Stimulated activated naive CD8-positive, alpha-beta T cell treated with anti-CD3 and anti-CD28 coated beads, Interleukin-15, amount 100 ng/mL, for 72 hours (primary cell): ENCODE measurements around the gene GRB10.

Experiments used
- ATAC-seq: fragments of 150-1000 bp; cut with Tn5 transposase; 2 replicates; pipeline ENCODE4 v1.10.0; 2021; ENCODE audit warnings: mild to moderate bottlenecking, moderate library complexity
- DNase-seq, 2 donors: peaks; one replicate each; pipeline ENCODE4 v3.0.0; 2021 to 2022
- H3K27ac Mint-ChIP-seq, 2 donors: one replicate each; pipeline ENCODE4 v1.8.0; 2022; ENCODE audit warnings: mild to moderate bottlenecking in 2 of 2, mixed read lengths in 2 of 2, moderate library complexity in 2 of 2
- H3K27me3 Mint-ChIP-seq: one replicate; pipeline ENCODE4 v1.8.0; 2022; ENCODE audit warnings: mixed read lengths
- H3K4me1 Mint-ChIP-seq: one replicate; pipeline ENCODE4 v1.8.0; 2022; ENCODE audit warnings: mild to moderate bottlenecking, mixed read lengths
- H3K4me3 Mint-ChIP-seq, 2 donors: one replicate each; pipeline ENCODE4 v1.8.0; 2022; ENCODE audit warnings: mild to moderate bottlenecking in 2 of 2, mixed read lengths in 2 of 2, moderate library complexity in 1 of 2
- H3K9me3 Mint-ChIP-seq, 2 donors: one replicate each; pipeline ENCODE4 v1.8.0; 2022; ENCODE audit warnings: mixed read lengths in 2 of 2

GRB10 gene

DNA sequence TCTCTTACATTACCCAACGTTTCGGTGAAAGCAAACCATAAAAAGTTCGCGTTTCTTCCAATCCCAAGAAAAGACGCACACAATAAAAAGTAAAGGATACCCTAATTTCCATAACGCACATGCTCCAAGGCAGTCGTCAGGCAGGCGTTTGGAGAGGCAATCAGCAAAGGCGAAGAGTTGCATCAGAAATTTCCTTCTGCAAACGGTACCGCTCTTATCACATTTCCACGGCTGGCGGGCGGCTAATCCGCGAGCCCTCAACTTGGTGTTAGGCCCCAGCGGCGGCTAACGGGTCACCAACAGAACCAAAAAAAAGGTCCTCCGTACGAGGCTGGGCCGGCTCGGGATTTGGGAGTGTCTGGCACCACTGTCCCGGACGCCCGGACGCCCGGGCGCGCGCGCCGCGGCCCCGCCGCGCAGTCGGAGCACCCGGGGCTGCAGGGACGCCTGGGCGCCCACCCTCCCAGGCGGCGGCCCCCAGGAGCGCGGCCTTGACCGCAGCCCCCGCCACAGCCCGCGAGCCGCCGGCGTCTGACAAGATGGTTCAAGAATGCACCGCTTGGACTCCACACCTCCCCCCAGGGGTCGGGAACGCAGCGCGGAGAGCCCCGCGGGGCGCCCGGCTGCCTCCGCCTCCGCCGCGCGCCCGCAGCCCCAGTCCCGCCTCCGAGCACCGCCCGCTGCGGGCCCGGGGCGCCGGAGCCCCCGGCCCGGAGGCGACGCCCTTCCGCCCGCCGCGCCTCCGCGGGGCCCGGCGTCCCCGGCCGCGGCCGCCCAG, 9.8 kb upstream of the GRB10 start:
- ATAC-seq: peak; percentile 62

GRCh38 chr7:50791938-50792341, 9.2 kb upstream of the GRB10 start:
- peaks cover 7% of the 10 kb centered on the region for H3K4me1 Mint-ChIP-seq
- no peaks in the 10 kb centered on the region for H3K9me3 Mint-ChIP-seq
- peaks cover 69% of the 10 kb centered on the region for H3K27me3 Mint-ChIP-seq
- ATAC-seq: no peak
- H3K4me3 Mint-ChIP-seq: peak overlapping the region; percentile 81 to 84
- no peak for DNase-seq
- H3K27ac Mint-ChIP-seq: peak overlapping the region; percentile 90

More for the DNA sequence above, 9.8 kb upstream of the GRB10 start:
- Mint-ChIP-seq H3K27me3 (peaks cover 63% of the 10 kb centered on the region), H3K9me3 (no peaks in the 10 kb centered on the region), H3K4me3 (peak overlapping the region; percentile 81 to 84), H3K4me1 (peaks cover 7% of the 10 kb centered on the region), H3K27ac (peak overlapping the region; percentile 90)
- peak in 1 of 2 donors; percentile 20 for DNase-seq

- no peak overlapping the region for H3K27ac Mint-ChIP-seq
- no peak for DNase-seq
These were observed 8.8 kb upstream of the GRB10 start for GRCh38 chr7:50791363-50791937.

DNA sequence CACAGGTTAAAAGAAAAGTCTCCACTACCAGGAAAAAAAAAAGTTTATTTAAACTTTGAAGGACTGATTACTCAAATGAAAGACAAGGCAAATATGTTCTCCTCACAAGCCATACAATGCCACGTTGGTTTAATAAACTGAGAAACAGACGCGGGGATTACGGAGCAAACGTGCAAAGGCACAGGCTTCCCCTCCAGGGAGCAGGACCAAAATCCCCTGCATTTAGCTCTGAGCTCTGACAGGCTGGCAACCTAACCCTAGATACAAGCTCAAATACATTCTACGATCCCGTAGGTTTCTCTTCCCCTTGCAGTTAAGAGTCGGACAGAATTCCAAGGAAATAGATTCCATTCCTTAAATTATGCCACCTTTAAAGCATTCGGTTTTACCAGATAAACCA, 7.7 kb upstream of the GRB10 start:
- ATAC-seq (no peak), DNase-seq (no peak)
- Mint-ChIP-seq H3K4me3 (no peak overlapping the region), H3K27me3 (peaks cover 68% of the 10 kb centered on the region), H3K9me3 (no peaks in the 10 kb centered on the region), H3K27ac (no peak overlapping the region), H3K4me1 (peaks cover 7% of the 10 kb centered on the region)

More at GRCh38 chr7:50791363-50791937, 8.8 kb upstream of the GRB10 start:
- Mint-ChIP-seq H3K4me1 (peaks cover 7% of the 10 kb centered on the region), H3K27me3 (peaks cover 71% of the 10 kb centered on the region), H3K4me3 (peak overlapping the region; percentile 81 to 84), H3K9me3 (no peaks in the 10 kb centered on the region)
- ATAC-seq: no peak

GRCh38 chr7:50788382-50788781, 5.7 kb upstream of the GRB10 start:
- H3K27ac Mint-ChIP-seq: no peak overlapping the region
- H3K4me3 Mint-ChIP-seq: no peak overlapping the region
- no peaks in the 10 kb centered on the region for H3K9me3 Mint-ChIP-seq

DNA sequence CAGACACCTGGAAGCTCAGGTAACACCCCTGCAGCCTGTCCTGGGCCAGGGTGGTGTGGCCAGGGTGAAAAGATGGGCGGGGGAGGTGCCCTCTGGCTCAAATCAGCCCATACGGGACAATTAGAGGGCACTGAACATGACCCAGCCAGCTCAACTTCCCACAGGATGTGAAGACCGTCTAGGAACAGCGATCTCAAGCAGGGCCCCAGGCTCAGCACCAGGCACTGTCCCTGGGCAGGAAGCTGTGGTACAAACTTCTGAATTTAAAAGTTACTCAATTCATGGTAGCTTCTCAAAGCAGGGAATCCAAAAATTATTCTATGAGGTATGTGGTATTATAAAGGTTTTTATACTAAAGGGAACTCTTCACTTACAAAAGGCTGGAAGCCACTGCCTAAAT, 5.1 kb upstream of the GRB10 start:
- H3K27me3 Mint-ChIP-seq: peaks cover 69% of the 10 kb centered on the region
- DNase-seq (no peak), ATAC-seq (no peak)
- H3K4me3 Mint-ChIP-seq: no peak overlapping the region
- peaks cover 16% of the 10 kb centered on the region for H3K4me1 Mint-ChIP-seq
- no peaks in the 10 kb centered on the region for H3K9me3 Mint-ChIP-seq
- H3K27ac Mint-ChIP-seq: no peak overlapping the region

More at GRCh38 chr7:50788382-50788781, 5.7 kb upstream of the GRB10 start:
- DNase-seq (no peak), ATAC-seq (no peak)
- Mint-ChIP-seq H3K4me1 (peaks cover 10% of the 10 kb centered on the region), H3K27me3 (peaks cover 64% of the 10 kb centered on the region)

GRCh38 chr7:50785346-50785745, 2.6 kb upstream of the GRB10 start:
- Mint-ChIP-seq H3K4me1 (peaks cover 24% of the 10 kb centered on the region), H3K4me3 (no peak overlapping the region), H3K27ac (no peak overlapping the region), H3K9me3 (no peaks in the 10 kb centered on the region), H3K27me3 (peaks cover 51% of the 10 kb centered on the region)
- no peak for DNase-seq
- no peak for ATAC-seq

DNA sequence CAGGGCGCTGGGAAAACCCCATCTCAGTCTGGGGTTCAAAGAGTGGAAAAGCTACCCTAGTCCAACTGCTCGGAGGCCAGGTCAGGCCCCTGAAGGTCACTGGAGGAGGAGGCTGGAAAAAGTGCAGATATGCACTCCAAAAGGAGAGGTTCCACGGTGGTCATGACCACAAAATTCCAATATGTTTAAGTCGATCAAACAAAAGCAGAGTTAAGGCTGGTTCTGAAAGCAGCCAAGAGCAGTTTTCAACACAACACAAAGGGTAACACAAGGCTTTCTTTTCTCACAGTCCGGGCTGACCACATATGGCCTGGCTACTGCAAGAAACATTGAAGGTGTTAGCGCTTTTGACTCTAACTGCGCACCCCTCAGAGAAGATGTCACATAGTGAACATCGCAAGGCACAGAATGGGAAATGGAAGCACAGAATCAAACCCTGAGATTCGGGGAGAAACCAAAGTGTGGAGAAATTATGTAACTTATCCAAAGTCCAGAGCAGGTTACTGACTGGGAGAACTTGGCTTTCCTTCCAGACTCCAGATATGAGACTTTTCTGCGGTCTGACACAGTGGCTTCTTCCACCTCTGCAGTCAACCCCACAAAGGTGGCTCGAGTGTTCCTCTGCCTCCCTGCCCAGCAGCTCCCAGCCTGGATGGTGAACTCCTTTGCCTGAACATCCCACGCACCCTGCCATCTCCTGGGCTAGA, 1.3 kb upstream of the GRB10 start:
- peak overlapping the region in 1 of 2 donors; percentile 71 for H3K27ac Mint-ChIP-seq
- ATAC-seq (no peak), DNase-seq (no peak)
- peaks cover 25% of the 10 kb centered on the region for H3K4me1 Mint-ChIP-seq
- H3K4me3 Mint-ChIP-seq: no peak overlapping the region
- H3K9me3 Mint-ChIP-seq: no peaks in the 10 kb centered on the region
- peaks cover 42% of the 10 kb centered on the region for H3K27me3 Mint-ChIP-seq

GRCh38 chr7:50783303-50783702, 607 bp upstream of the GRB10 start:
- H3K4me1 Mint-ChIP-seq: peaks cover 25% of the 10 kb centered on the region
- ATAC-seq: no peak
- no peak overlapping the region for H3K27ac Mint-ChIP-seq
- H3K9me3 Mint-ChIP-seq: no peaks in the 10 kb centered on the region
- H3K4me3 Mint-ChIP-seq: peak overlapping the region; percentile 69 to 72
- no peak for DNase-seq
- H3K27me3 Mint-ChIP-seq: peaks cover 42% of the 10 kb centered on the region

DNA sequence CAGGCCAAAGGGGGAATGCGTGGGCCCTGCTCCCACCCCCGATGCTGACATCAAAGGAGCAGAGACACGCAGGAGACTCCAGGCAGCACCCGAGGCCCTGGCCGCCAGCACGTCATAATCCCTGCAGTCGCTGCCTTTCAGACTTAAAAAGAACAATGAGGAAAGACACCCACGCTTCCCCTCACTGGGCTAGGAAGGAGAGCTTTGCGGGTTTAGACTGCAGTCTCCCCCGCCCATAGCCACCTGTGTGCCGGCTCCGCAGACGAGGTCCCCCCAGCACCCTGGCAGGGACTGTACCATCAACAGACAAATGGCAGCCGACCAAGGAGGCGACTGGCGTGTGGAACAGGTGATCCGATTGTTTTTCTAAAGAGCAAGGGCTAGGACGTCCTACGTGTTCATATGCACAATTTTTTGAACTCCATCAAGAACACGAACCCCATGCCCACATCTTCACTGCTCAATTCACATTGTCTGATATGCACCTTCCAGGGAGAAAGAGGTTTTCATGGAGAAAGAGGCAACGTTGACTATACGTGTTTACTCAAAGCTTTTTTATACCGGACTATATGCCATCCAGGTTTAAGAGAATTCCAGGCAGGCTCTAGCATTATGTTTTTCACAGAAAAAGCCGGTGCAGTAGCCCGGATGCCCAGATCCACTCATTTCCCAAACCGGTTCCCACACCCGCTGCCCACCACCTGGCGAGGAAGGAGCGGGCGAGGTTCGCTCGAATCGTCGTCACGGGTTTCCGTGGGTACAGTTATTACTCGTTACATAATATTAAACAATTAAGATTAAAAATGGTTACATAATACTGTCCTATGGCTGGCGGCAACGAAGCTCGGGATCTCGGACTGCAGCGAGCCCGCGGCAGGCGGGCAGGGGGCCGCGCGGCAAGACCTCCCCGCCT, 1.1 kb downstream of the GRB10 start:
- Mint-ChIP-seq H3K4me1 (peaks cover 25% of the 10 kb centered on the region), H3K9me3 (no peaks in the 10 kb centered on the region), H3K27ac (no peak overlapping the region), H3K4me3 (peak overlapping the region; percentile 63 to 79), H3K27me3 (peaks cover 30% of the 10 kb centered on the region)
- ATAC-seq: peak; percentile 64
- DNase-seq: peak; percentile 8 to 43

DNA sequence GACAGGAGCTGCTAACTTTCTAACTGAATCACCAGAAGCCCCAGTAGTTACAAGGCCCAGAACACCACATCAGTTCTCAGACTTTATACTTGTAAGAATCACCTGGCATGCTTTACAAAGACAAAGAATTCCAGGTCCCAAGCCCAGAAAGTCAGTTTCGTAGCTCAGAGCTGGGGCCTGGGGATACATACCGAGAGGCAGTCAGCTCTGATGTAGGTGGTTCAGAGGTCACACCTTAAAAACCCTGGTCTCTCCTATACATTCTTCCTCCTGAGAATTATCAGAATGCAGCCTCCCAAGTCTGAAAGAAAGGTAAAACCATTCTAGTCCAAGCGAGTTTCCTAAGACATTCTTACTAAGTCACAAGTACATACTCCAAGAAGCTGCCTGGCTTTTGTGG, 2.3 kb downstream of the GRB10 start:
- H3K27ac Mint-ChIP-seq: no peak overlapping the region
- H3K9me3 Mint-ChIP-seq: no peaks in the 10 kb centered on the region
- H3K27me3 Mint-ChIP-seq: peaks cover 23% of the 10 kb centered on the region
- DNase-seq (no peak), ATAC-seq (no peak)
- H3K4me1 Mint-ChIP-seq: peaks cover 25% of the 10 kb centered on the region
- H3K4me3 Mint-ChIP-seq: no peak overlapping the region

DNA sequence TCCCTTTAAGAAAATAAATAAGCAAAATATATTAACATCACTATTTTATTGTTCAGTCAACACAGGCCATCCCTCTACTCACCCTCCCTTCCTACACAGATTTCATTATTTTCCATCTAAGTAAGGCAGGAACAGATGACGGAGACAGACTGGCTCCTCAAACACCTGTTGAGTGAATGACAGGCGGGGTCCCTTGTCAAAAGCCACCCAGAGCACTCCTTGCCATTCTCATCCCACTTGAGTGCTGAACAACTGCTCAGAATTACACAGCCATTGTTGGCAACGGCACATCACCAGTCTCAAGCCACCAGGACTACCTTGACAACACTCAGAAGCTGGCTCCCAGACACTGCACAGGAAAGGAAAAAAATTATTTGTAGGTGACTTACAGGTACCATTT, 3.3 kb downstream of the GRB10 start:
- Mint-ChIP-seq H3K27me3 (peaks cover 17% of the 10 kb centered on the region), H3K27ac (no peak overlapping the region), H3K9me3 (no peaks in the 10 kb centered on the region), H3K4me3 (no peak overlapping the region), H3K4me1 (peaks cover 25% of the 10 kb centered on the region)
- DNase-seq (no peak), ATAC-seq (no peak)

GRCh38 chr7:50778189-50778588, 4.5 kb downstream of the GRB10 start:
- ATAC-seq: no peak
- H3K4me1 Mint-ChIP-seq: peaks cover 20% of the 10 kb centered on the region
- no peak overlapping the region for H3K27ac Mint-ChIP-seq

GRCh38 chr7:50775836-50776235, 6.9 kb downstream of the GRB10 start:
- Mint-ChIP-seq H3K9me3 (no peaks in the 10 kb centered on the region), H3K4me3 (no peak overlapping the region), H3K4me1 (peaks cover 6% of the 10 kb centered on the region), H3K27ac (no peak overlapping the region), H3K27me3 (no peaks in the 10 kb centered on the region)
- DNase-seq (no peak), ATAC-seq (no peak)

More at GRCh38 chr7:50778189-50778588, 4.5 kb downstream of the GRB10 start:
- DNase-seq: no peak
- H3K9me3 Mint-ChIP-seq: no peaks in the 10 kb centered on the region
- peaks cover 5% of the 10 kb centered on the region for H3K27me3 Mint-ChIP-seq
- H3K4me3 Mint-ChIP-seq: no peak overlapping the region

DNA sequence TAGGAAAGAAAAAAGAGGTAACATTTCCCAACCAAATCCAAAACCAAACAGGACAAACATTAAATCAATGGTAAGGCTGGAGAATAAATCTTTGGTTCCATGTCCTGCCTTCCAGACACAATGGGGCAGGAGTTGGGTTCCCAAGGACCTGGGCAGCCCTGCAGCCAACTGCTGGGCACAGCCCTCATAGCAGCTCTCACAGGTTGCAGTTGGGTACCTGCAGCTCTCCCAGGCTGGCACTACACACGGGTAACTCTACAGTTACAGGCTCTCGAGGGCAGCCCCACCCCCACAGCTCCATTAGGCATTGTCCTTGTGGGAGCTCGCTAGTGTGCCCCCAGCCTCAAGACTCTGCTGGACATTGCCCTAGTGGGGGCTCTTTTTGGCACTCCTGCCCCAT, 7.5 kb downstream of the GRB10 start:
- ATAC-seq (peak; percentile 56), DNase-seq (no peak)
- Mint-ChIP-seq H3K4me1 (peaks cover under 1% of the 10 kb centered on the region), H3K27ac (no peak overlapping the region), H3K27me3 (no peaks in the 10 kb centered on the region), H3K4me3 (no peak overlapping the region), H3K9me3 (no peaks in the 10 kb centered on the region)
